BLaER1 (cell line): ENCODE data around the gene R3HDM4.

ENCODE experiments used
- H3K27ac ChIP-seq: shearing (Covaris generic); formaldehyde crosslinking; 2 replicates; pipeline ENCODE4 v1.8.1; 2022
- H3K27me3 ChIP-seq: shearing (Covaris generic); formaldehyde crosslinking; 2 replicates; pipeline ENCODE4 v1.8.1; 2022
- H3K36me3 ChIP-seq: shearing (Covaris generic); formaldehyde crosslinking; 2 replicates; pipeline ENCODE4 v1.8.1; 2022
- H3K4me1 ChIP-seq: shearing (Covaris generic); formaldehyde crosslinking; 2 replicates; pipeline ENCODE4 v1.8.1; 2022
- H3K4me2 ChIP-seq: shearing (Covaris generic); formaldehyde crosslinking; 2 replicates; pipeline ENCODE4 v1.8.1; 2022
- H3K4me3 ChIP-seq: shearing (Covaris generic); formaldehyde crosslinking; 2 replicates; pipeline ENCODE4 v1.8.1; 2022
- H3K9ac ChIP-seq: shearing (Covaris generic); formaldehyde crosslinking; 2 replicates; pipeline ENCODE4 v1.8.1; 2022
- H3K9me3 ChIP-seq: shearing (Covaris generic); formaldehyde crosslinking; 2 replicates; pipeline ENCODE4 v1.8.1; 2022
- H4K20me1 ChIP-seq: shearing (Covaris generic); formaldehyde crosslinking; 2 replicates; pipeline ENCODE4 v1.8.1; 2022
- Cebpa-rat ChIP-seq: shearing (Covaris generic); IDR thresholded peaks from 2 replicates; pipeline ENCODE4 v1.8.1; 2022

Gene R3HDM4

GRCh38 chr19:902446-903226 lies 10.4 kb downstream of the R3HDM4 start:
- Histone ChIP-seq H4K20me1 (peaks cover 80% of the 10 kb centered on the region), H3K27ac (no peak overlapping the region), H3K4me2 (no peak overlapping the region)

GRCh38 chr19:902093-902370 lies 11.0 kb downstream of the R3HDM4 start:
- no peak overlapping the region for H3K27ac ChIP-seq
- no peak overlapping the region for H3K4me2 ChIP-seq
- peaks cover 32% of the 10 kb centered on the region for H3K36me3 ChIP-seq
- peaks cover 74% of the 10 kb centered on the region for H4K20me1 ChIP-seq
- H3K27me3 ChIP-seq = no peaks in the 10 kb centered on the region
- H3K4me1 ChIP-seq = peaks cover 35% of the 10 kb centered on the region
- no peak overlapping the region for H3K9ac ChIP-seq
- TF ChIP-seq Cebpa-rat = no peak
- no peaks in the 10 kb centered on the region for H3K9me3 ChIP-seq
- H3K4me3 ChIP-seq = no peak overlapping the region

More at GRCh38 chr19:902446-903226, 10.4 kb downstream of the R3HDM4 start:
- no peaks in the 10 kb centered on the region for H3K27me3 ChIP-seq
- no peak for TF ChIP-seq Cebpa-rat
- H3K4me3 ChIP-seq = no peak overlapping the region
- peaks cover 26% of the 10 kb centered on the region for H3K36me3 ChIP-seq
- H3K9ac ChIP-seq = no peak overlapping the region
- H3K9me3 ChIP-seq = no peaks in the 10 kb centered on the region
- H3K4me1 ChIP-seq = peaks cover 36% of the 10 kb centered on the region

- H3K4me3 ChIP-seq = no peak overlapping the region
- H3K27ac ChIP-seq = no peak overlapping the region
- H3K9ac ChIP-seq = no peak overlapping the region
- no peaks in the 10 kb centered on the region for H3K27me3 ChIP-seq
- H4K20me1 ChIP-seq = peaks cover 68% of the 10 kb centered on the region
- peaks cover 29% of the 10 kb centered on the region for H3K4me1 ChIP-seq
- H3K36me3 ChIP-seq = peaks cover 37% of the 10 kb centered on the region
- no peaks in the 10 kb centered on the region for H3K9me3 ChIP-seq
- no peak overlapping the region for H3K4me2 ChIP-seq
- TF ChIP-seq Cebpa-rat = no peak
Observed at GRCh38 chr19:901216-902092, 11.6 kb downstream of the R3HDM4 start.

GRCh38 chr19:900302-901111 lies 12.5 kb downstream of the R3HDM4 start:
- Histone ChIP-seq H4K20me1 (peaks cover 58% of the 10 kb centered on the region), H3K4me2 (no peak overlapping the region), H3K27ac (no peak overlapping the region), H3K4me1 (peaks cover 20% of the 10 kb centered on the region), H3K27me3 (no peaks in the 10 kb centered on the region), H3K4me3 (no peak overlapping the region), H3K9me3 (no peaks in the 10 kb centered on the region), H3K36me3 (peaks cover 46% of the 10 kb centered on the region), H3K9ac (no peak overlapping the region)
- TF ChIP-seq Cebpa-rat = no peak

GRCh38 chr19:900043-900301 lies 13.0 kb downstream of the R3HDM4 start:
- no peaks in the 10 kb centered on the region for H3K27me3 ChIP-seq
- H3K9me3 ChIP-seq = no peaks in the 10 kb centered on the region
- no peak overlapping the region for H3K9ac ChIP-seq
- peaks cover 20% of the 10 kb centered on the region for H3K4me1 ChIP-seq
- no peak overlapping the region for H3K27ac ChIP-seq
- H3K4me3 ChIP-seq = no peak overlapping the region
- TF ChIP-seq Cebpa-rat = no peak
- peaks cover 53% of the 10 kb centered on the region for H4K20me1 ChIP-seq
- H3K36me3 ChIP-seq = peaks cover 47% of the 10 kb centered on the region
- H3K4me2 ChIP-seq = no peak overlapping the region

- H3K4me2 ChIP-seq = no peak overlapping the region
- peaks cover 48% of the 10 kb centered on the region for H4K20me1 ChIP-seq
- H3K36me3 ChIP-seq = peaks cover 46% of the 10 kb centered on the region
- H3K27ac ChIP-seq = no peak overlapping the region
- H3K9me3 ChIP-seq = no peaks in the 10 kb centered on the region
- no peak overlapping the region for H3K9ac ChIP-seq
- TF ChIP-seq Cebpa-rat = no peak
- H3K4me3 ChIP-seq = no peak overlapping the region
- no peaks in the 10 kb centered on the region for H3K27me3 ChIP-seq
- H3K4me1 ChIP-seq = peaks cover 20% of the 10 kb centered on the region
Observed at GRCh38 chr19:899336-900042, 13.5 kb downstream of the R3HDM4 start.

- H3K36me3 ChIP-seq = peaks cover 42% of the 10 kb centered on the region
- peak overlapping the region; percentile 59 for H3K4me2 ChIP-seq
- no peaks in the 10 kb centered on the region for H3K27me3 ChIP-seq
- peaks cover 40% of the 10 kb centered on the region for H4K20me1 ChIP-seq
- H3K9me3 ChIP-seq = no peaks in the 10 kb centered on the region
- 0 out of 2 replicates have a peak overlapping the region, but pooled peaks have one; percentile 19 for H3K9ac ChIP-seq
- H3K27ac ChIP-seq = no peak overlapping the region
- H3K4me3 ChIP-seq = no peak overlapping the region
- TF ChIP-seq Cebpa-rat = no peak
- peaks cover 23% of the 10 kb centered on the region for H3K4me1 ChIP-seq
Observed at GRCh38 chr19:898663-899062, 14.4 kb downstream of the R3HDM4 start.

GRCh38 chr19:897442-898039 lies 15.5 kb downstream of the R3HDM4 start:
- Histone ChIP-seq H3K9me3 (no peaks in the 10 kb centered on the region), H3K4me3 (no peak overlapping the region), H4K20me1 (peaks cover 29% of the 10 kb centered on the region), H3K36me3 (peaks cover 42% of the 10 kb centered on the region), H3K4me2 (peak overlapping the region; percentile 59), H3K27ac (0 out of 2 replicates have a peak overlapping the region, but pooled peaks have one; percentile 40), H3K4me1 (peaks cover 26% of the 10 kb centered on the region), H3K27me3 (no peaks in the 10 kb centered on the region), H3K9ac (no peak overlapping the region)
- no peak for TF ChIP-seq Cebpa-rat

GRCh38 chr19:896999-897398 lies 16.0 kb downstream of the R3HDM4 start:
- Histone ChIP-seq H3K36me3 (peaks cover 40% of the 10 kb centered on the region), H3K27ac (no peak overlapping the region), H3K4me2 (no peak overlapping the region), H3K27me3 (no peaks in the 10 kb centered on the region), H3K4me3 (no peak overlapping the region), H3K9me3 (no peaks in the 10 kb centered on the region), H4K20me1 (peaks cover 25% of the 10 kb centered on the region), H3K9ac (no peak overlapping the region), H3K4me1 (peaks cover 28% of the 10 kb centered on the region)
- TF ChIP-seq Cebpa-rat = no peak
